ENCODE data around the gene NPHP4.

NPHP4 gene

DNA sequence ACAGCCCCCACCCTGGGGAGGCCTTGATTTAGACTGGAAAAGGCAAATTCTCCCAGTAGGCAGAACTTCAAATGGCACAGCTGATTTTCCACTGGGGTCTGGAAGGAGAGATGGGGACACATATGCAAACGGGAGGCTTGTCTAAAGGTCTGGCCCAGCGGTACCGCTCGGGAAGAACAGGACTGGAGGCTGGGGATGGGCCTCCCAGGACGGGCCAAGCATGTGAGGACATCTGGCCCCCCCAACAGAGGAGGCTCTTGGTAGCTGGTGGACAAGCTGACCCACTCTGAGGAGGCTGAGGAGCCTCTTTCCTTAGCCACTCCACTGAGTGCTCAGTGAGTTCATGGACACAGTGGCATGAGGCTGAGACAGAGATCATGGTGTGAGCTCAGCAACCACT is 170.0 kb downstream of the NPHP4 start:
- DNase-seq: no peak

DNA sequence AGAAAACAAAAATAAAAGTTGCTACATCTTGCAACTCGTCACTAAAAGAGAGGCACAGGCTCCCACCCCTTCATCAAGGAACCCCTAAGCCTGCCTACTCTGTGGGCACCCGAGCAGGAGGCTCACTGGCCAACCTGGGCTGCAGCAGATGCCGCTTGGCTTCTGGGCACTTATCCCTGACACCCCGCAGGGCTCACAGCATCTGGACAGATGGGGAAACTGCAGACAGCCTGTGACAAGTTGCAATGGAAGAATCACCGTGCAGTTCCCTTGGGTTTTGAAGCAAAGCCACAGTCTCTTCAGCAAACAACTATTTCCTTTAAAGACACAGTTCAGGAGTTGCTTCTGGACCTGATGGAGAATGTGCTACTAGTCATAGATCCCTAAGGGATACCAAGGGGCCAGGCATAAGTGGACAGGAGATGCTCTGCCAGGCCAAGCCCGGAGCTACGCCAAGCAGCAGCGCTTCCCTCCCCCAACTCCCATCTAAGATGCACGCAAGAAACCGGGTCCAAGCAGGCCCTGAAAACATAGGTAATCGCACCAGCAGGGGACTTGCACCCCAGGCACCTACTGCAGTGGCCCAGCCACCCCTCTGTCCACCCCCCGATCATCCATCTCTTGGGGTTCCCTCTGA is 170.6 kb downstream of the NPHP4 start:
- DNase-seq: no peak

DNA sequence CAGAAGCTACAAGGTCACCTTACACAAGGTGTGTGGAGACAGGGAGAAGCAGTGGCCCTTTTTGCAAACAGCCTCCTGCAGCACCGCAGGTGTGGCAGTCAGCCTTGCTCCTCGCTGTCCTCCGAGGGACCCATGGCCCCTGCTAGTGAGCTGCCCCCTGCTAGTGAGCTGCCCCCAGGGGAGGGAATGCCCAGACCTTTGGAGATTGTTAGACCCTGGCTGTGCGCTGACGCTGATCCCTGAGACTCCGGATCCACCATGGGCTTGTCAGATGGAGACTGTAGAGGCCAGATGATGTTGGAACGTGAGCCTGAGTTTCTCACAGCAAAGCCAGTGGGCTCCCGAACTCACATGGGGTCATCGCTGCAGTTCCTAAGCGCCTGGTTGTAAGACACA is 172.2 kb downstream of the NPHP4 start:
- DNase-seq: no peak

DNA sequence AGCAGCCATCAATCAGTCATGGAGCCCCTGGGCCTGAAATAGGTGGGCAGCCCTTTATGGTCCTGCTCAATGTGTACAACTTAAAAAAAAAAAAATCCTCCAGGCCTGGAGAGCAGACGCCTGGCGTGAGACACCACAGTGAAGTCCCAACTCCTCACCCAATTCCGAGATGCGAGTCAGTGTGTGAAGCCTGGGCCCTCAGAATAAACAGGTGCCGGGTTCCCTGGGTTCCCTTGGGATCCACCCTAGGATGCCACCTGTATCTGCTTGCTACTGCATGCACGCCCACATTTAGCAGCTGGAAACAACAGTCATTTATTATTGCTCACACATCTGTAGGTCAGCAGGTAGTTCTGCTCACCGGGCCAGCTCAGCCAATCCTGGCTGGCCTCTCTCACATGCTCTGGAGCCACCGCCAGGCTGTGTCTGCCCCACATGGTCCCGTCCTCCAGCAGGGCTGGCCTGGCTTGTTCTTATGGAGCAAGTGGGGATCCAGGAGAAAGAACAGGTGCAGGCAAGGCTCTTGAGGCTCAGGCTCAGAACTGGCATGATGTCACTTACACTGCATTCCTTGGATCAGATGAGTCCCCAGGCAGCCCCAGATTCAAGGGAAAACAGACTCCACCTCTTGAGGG is 172.7 kb downstream of the NPHP4 start:
- no peak for DNase-seq

DNA sequence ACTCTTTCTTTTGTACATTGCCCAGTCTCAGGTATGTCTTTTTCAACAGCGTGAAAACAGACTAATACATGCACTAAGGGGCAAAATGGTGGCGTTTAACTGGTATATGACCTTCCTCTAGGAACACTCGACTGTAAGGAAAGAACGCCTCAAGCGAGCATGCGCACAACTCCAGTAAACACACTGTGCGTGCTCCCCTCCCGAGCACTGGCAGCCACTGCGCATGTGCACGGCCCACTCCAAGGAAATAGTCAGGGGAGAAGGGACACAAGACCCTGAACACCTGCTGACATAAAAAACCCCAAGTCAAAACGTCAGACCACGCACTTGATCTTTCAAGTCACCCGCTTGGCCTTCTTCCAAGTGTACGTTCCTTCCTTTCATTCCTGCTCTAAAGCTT is 173.5 kb downstream of the NPHP4 start:
- DNase-seq: no peak

DNA sequence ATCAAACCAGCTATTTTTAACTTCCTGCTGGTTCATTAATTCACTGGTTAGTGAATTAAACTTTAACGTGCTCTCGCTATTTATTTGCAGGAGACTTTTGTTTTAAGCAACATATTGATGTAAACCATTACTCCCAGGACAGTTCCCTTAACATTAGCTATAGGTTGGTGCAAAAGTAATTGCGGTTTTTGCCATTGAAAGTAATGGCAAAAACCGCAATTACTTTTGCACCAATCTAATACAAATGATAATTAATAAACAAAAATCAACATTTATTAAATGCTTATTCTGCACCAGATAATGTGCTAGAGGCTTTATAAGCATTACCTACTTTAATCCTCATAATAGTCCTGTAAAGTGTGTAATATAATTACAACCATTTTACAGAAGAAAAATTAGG is 176.5 kb downstream of the NPHP4 start:
- DNase-seq: no peak

DNA sequence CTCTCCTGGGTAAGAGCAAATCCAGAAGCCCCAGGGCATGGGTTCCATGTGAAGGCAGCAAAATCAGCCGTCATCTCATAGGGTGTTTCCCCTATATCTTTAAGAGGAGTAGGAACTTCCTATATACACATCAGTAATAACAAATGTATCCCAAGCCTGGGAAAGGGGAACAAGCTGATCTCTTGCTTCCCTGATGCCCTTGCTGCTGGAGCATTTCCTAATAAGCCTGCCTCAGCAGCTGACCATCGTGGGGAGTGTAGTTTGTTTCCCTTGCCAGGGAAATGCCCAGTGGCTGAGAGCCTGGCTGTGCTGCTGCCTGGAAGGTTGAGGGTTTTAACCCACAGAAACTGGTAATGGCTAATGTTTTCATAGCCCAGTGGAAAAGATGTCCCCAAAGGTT is 177.0 kb downstream of the NPHP4 start:
- no peak for DNase-seq

DNA sequence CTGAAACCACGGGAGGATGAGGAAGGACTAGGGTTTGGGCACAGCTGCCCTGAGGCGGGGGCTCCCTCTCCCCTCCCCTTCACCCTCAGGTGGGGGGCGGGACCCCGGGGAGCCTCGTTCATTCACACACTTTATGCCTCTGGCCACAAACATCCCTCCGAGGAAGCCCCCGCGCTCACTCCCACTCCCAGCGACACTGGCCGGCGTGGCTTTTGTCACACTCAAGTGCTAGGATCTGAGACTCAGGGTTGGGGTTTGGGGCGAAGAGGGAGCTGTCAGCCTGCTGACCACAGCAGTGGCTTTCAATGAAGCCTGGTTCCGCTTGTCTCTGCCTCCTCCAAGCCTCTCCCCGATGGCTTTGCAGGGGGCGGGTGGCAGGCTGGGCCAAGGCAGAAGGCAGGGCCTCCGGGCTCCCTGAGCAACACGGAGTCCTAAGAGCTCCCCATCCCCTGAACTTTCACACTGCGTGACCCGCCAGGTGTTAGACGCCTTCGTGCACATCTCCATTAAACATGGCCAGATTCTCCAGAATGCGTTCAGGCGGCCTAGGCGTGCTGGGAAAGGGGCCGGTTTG is 178.1 kb downstream of the NPHP4 start:
- no peak for DNase-seq

DNA sequence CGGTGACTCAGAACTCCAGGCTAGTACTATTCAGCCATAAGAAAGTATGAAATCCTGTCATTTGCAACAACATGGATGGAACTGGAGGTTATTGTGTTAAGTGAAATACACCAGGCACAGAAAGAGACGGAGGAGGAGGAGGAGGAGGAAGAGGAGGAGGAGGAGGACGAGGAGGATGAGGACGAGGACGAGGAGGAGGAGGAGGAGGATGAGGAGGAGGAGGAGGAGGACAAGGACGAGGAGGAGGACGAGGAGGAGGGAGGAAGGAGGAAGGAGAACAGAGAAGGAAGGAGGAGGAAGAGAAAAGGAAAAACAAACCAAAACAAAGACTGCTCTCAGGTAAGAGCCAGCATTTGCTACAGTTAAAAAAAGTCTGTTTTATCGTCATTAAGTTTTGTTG is 178.7 kb downstream of the NPHP4 start:
- no peak for DNase-seq
